Thyroid gland (tissue), 4 donors: ENCODE results near the gene DPP10.

Experiments used
- CTCF ChIP-seq, 6 experiments: fragments of 200-600 bp in 3 of 6; fragments of 450-650 bp in 3 of 6; sonication (generic) in 3 of 6; IDR thresholded peaks; one replicate each; pipeline ENCODE4 v1.5.1; 2016 to 2019; ENCODE audit warnings: antibody characterized with exemption in 6 of 6, mild to moderate bottlenecking in 2 of 6, inconsistent platforms in 1 of 6, moderate library complexity in 1 of 6
- POLR2A ChIP-seq, 2 donors: fragments of 450-650 bp; IDR thresholded peaks; one replicate each; pipeline ENCODE4 v1.6.1; 2017; ENCODE audit warnings: antibody characterized with exemption in 2 of 2, mild to moderate bottlenecking in 2 of 2, moderate library complexity in 1 of 2

- TF ChIP-seq POLR2A (IDR thresholded peaks at IDR 0.05) (no peak), CTCF (IDR thresholded peaks at IDR 0.05) (no peak)
Observed at GRCh38 chr2:114537777-114538176, 95.3 kb downstream of the DPP10 start.
